ENCODE results near the gene RYR3.

DNA sequence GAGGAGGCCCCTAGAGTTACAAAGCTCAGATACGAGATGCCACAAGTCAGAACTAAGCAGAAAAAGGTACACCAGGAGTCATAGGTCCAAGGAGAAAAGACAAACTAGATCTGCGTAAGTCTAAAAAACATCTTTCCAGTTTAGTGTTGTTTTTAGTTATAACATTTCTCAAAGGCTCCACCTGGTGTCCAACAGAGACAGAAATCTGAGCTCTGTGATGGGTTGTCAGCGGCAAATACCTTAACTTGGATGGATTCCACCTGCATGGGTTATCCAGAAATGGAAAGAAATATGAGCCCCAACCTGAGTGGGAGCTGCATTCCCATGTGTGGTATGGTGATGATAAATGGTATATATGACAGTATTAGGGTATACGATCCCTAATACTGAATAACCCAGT, 418.9 kb downstream of the RYR3 start:
- TF ChIP-seq, protein P1, sequence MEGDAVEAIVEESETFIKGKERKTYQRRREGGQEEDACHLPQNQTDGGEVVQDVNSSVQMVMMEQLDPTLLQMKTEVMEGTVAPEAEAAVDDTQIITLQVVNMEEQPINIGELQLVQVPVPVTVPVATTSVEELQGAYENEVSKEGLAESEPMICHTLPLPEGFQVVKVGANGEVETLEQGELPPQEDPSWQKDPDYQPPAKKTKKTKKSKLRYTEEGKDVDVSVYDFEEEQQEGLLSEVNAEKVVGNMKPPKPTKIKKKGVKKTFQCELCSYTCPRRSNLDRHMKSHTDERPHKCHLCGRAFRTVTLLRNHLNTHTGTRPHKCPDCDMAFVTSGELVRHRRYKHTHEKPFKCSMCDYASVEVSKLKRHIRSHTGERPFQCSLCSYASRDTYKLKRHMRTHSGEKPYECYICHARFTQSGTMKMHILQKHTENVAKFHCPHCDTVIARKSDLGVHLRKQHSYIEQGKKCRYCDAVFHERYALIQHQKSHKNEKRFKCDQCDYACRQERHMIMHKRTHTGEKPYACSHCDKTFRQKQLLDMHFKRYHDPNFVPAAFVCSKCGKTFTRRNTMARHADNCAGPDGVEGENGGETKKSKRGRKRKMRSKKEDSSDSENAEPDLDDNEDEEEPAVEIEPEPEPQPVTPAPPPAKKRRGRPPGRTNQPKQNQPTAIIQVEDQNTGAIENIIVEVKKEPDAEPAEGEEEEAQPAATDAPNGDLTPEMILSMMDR (IDR thresholded peaks at IDR 0.05; ENCODE audit: insufficient read depth, low read length, poor library complexity, severe bottlenecking) = no peak
- TF ChIP-seq EZH2phosphoT487 (conservative IDR thresholded peaks at IDR 0.05; ENCODE audit: low read length) = no peak

All from SU-DHL-6 (cell line).